HepG2 (cell line): ENCODE data around the gene FAM83G. TPM values are rescaled to one million over a fixed set of nuclear protein-coding genes. Genes with fewer than 3 reads are reported as not detected.
A peak's percentile ranks its signal among the peaks of the same experiment; 100 is the strongest.

ENCODE experiments used
- ERF ChIP-seq: IDR thresholded peaks from 2 replicates; pipeline ENCODE4 v1.6.1; 2018; ENCODE audit warnings: missing biosample characterization, missing genetic modification reagents
- ETV6 ChIP-seq: sonication (generic); formaldehyde crosslinking; conservative IDR thresholded peaks from 2 replicates; pipeline ENCODE4 v1.4.0; 2020; ENCODE audit warnings: missing genetic modification reagents
- MED13 ChIP-seq: sonication (generic); formaldehyde crosslinking; IDR thresholded peaks from 2 replicates; pipeline ENCODE4 v1.5.0; 2020; ENCODE audit warnings: missing genetic modification reagents
- MYC ChIP-seq: sonication (generic); formaldehyde crosslinking; IDR thresholded peaks from 2 replicates; pipeline ENCODE4 v1.9.0; 2021; ENCODE audit warnings: missing genetic modification reagents, borderline replicate concordance
- NRL ChIP-seq: sonication (generic); formaldehyde crosslinking; IDR thresholded peaks from 2 replicates; pipeline ENCODE4 v1.5.0; 2020; ENCODE audit warnings: missing genetic modification reagents, mild to moderate bottlenecking, moderate library complexity, borderline replicate concordance
- PHF8 ChIP-seq: sonication (generic); formaldehyde crosslinking; IDR thresholded peaks from 2 replicates; pipeline ENCODE4 v1.5.0; 2020; ENCODE audit warnings: missing genetic modification reagents
- RBFOX2 ChIP-seq: fragments of 200-400 bp; formaldehyde crosslinking; IDR thresholded peaks from 2 replicates; pipeline ENCODE4 v1.6.1; 2017; ENCODE audit warnings: low read depth, mild to moderate bottlenecking, low read length
- RBM39 ChIP-seq: fragments of 200-400 bp; formaldehyde crosslinking; IDR thresholded peaks from one replicate; pipeline ENCODE4 v1.6.1; 2018; ENCODE audit warnings: antibody characterized with exemption, mild to moderate bottlenecking, low read depth, low read length; ENCODE audit not compliant: poor library complexity, severe bottlenecking
- SMYD3 ChIP-seq: sonication (generic); formaldehyde crosslinking; IDR thresholded peaks from 2 replicates; pipeline ENCODE4 v1.8.1; 2023; ENCODE audit warnings: mild to moderate bottlenecking, missing genetic modification reagents
- SRSF9 ChIP-seq: fragments of 200-400 bp; formaldehyde crosslinking; IDR thresholded peaks from 2 replicates; pipeline ENCODE4 v1.6.1; 2018; ENCODE audit warnings: borderline replicate concordance, mild to moderate bottlenecking, low read depth, low read length; ENCODE audit not compliant: insufficient read depth, poor library complexity, severe bottlenecking
- ZEB1 ChIP-seq: IDR thresholded peaks from 2 replicates; pipeline ENCODE4 v1.6.1; 2012; ENCODE audit warnings: mild to moderate bottlenecking, low read depth, inconsistent platforms; ENCODE audit not compliant: insufficient replicate concordance
- ZNF12 ChIP-seq: sonication (generic); formaldehyde crosslinking; IDR thresholded peaks from 2 replicates; pipeline ENCODE4 v1.5.0; 2020; ENCODE audit warnings: missing genetic modification reagents
- ZNF558 ChIP-seq: sonication (generic); formaldehyde crosslinking; IDR thresholded peaks from 2 replicates; pipeline ENCODE4 v1.9.0; 2022; ENCODE audit warnings: mild to moderate bottlenecking, missing genetic modification reagents, borderline replicate concordance
- ZNF570 ChIP-seq: sonication (generic); formaldehyde crosslinking; IDR thresholded peaks from 2 replicates; pipeline ENCODE4 v1.4.0; 2020; ENCODE audit warnings: mild to moderate bottlenecking, missing genetic modification reagents, borderline replicate concordance
- ZNF772 ChIP-seq: sonication (generic); formaldehyde crosslinking; IDR thresholded peaks from 2 replicates; pipeline ENCODE4 v1.5.0; 2020; ENCODE audit warnings: mild to moderate bottlenecking, missing genetic modification reagents
- ZNF879 ChIP-seq: sonication (generic); formaldehyde crosslinking; IDR thresholded peaks from 2 replicates; pipeline ENCODE4 v1.8.1; 2023; ENCODE audit warnings: missing genetic modification reagents
- polyA plus RNA-seq, 8 experiments: library from polyadenylated mRNA; depleted of rRNA in 3 of 8; stranded (reverse) in 7 of 8; unstranded in 1 of 8; fragments of >200 nt; fragmentation: Illumina TruSeq in 4 of 8; extraction: Trizol in 4 of 8; gene quantifications; 2 replicates each; pipeline versions ENCODE4 v1.2.1 to v1.2.3, GENCODE V29; 2011 to 2016; ENCODE audit warnings: low read depth in 4 of 8, missing spikeins in 1 of 8, mixed read lengths in 1 of 8; ENCODE audit not compliant: insufficient read depth in 1 of 8
- total RNA-seq, 5 experiments: library from RNA; depleted of rRNA; stranded (reverse); fragments of >200 nt; fragmentation: Illumina TruSeq; extraction: Trizol; gene quantifications; 2 replicates each; pipeline ENCODE4 v1.2.3, GENCODE V29; 2016; ENCODE audit warnings: low read depth in 1 of 5
- TF ChIP-seq, protein P1 (sequence below): IDR thresholded peaks from 2 replicates; pipeline ENCODE4 v1.6.1; 2016; ENCODE audit warnings: missing genetic modification reagents, missing compliant biosample characterization
- TF ChIP-seq, protein P2 (sequence below): fragments of 450-650 bp; IDR thresholded peaks from 2 replicates; pipeline ENCODE4 v1.6.1; 2016
- TF ChIP-seq, protein P3 (sequence below): sonication (generic); formaldehyde crosslinking; IDR thresholded peaks from 2 replicates; pipeline ENCODE4 v1.4.0; 2020; ENCODE audit warnings: mild to moderate bottlenecking, low read depth, missing genetic modification reagents
- TF ChIP-seq, protein P4 (sequence below): sonication (generic); formaldehyde crosslinking; IDR thresholded peaks from 2 replicates; pipeline ENCODE4 v1.4.0; 2020; ENCODE audit warnings: missing genetic modification reagents
- TF ChIP-seq, protein P5 (sequence below): sonication (generic); formaldehyde crosslinking; IDR thresholded peaks from 2 replicates; pipeline ENCODE4 v1.4.0; 2020; ENCODE audit warnings: missing genetic modification reagents
- TF ChIP-seq, protein P6 (sequence below): sonication (generic); formaldehyde crosslinking; IDR thresholded peaks from 2 replicates; pipeline ENCODE4 v1.5.1; 2020; ENCODE audit warnings: missing genetic modification reagents, mild to moderate bottlenecking, borderline replicate concordance

Gene FAM83G
- total and polyA plus RNA-seq, 2 of the 13 experiments (the other 11 are each of a cell fraction or from before 2014, with no cell fraction given) = 13.7 to 18.6 TPM

DNA sequence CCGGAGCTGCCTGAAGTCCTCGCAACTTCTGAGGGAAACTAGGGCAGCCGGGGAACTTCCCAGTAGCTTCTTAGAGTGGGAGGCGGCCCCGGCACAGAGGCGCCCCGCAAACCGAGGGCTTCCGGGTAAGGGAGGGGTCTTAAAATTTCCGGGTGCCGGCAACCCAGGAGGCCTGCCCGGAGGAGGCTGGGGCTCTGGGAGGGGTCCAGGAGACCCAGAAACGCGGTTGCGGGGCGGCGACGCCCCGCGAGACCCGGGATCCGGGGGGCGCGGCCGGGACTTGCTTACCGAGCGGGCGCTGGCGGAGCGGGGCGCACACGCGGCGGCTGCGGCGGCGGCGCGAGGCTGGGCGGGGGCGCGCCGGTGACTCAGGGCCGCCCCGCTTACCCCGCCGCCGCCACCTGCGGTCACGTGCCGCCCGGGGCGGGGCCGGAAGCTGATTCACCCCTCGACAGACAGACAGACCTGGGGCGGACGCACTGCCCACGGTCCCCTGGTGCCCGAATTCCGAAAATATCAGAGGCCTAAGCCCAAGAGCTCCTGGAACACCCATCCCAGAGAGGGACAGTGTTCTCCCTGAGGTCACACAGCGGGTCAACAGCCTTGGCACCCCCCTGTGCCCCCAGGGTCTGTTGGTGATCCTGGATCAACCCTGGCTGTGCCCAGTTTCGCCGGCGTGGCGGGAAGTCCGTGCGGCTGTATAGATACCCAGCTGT lies at the start of gene FAM83G (continued):
- TF ChIP-seq RBM39 (peak; percentile 54), NRL (CRISPR knock-in tag) (0 out of 2 replicates have a peak, but pooled peaks have one; percentile 13), ZNF558 (CRISPR knock-in tag) (0 out of 2 replicates have a peak, but pooled peaks have one; percentile 61), ZNF772 (CRISPR knock-in tag) (no peak), MYC (CRISPR knock-in tag) (peak; percentile 42; the same call in 1 of the 2 replicates), SRSF9 (no peak), ZNF12 (CRISPR knock-in tag) (no peak), RBFOX2 (peak; percentile 80), ZNF570 (CRISPR knock-in tag) (no peak), SMYD3 (CRISPR knock-in tag) (no peak), MED13 (CRISPR knock-in tag) (0 out of 2 replicates have a peak, but pooled peaks have one; percentile 38), ERF (CRISPR knock-in tag) (no peak), ZEB1 (no peak), ZNF879 (no peak), ETV6 (no peak), PHF8 (peak; percentile 66)
- TF ChIP-seq, protein P1, sequence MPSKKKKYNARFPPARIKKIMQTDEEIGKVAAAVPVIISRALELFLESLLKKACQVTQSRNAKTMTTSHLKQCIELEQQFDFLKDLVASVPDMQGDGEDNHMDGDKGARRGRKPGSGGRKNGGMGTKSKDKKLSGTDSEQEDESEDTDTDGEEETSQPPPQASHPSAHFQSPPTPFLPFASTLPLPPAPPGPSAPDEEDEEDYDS = no peak
- TF ChIP-seq, protein P2, sequence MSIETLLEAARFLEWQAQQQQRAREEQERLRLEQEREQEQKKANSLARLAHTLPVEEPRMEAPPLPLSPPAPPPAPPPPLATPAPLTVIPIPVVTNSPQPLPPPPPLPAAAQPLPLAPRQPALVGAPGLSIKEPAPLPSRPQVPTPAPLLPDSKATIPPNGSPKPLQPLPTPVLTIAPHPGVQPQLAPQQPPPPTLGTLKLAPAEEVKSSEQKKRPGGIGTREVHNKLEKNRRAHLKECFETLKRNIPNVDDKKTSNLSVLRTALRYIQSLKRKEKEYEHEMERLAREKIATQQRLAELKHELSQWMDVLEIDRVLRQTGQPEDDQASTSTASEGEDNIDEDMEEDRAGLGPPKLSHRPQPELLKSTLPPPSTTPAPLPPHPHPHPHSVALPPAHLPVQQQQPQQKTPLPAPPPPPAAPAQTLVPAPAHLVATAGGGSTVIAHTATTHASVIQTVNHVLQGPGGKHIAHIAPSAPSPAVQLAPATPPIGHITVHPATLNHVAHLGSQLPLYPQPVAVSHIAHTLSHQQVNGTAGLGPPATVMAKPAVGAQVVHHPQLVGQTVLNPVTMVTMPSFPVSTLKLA = no peak
- TF ChIP-seq, protein P3, sequence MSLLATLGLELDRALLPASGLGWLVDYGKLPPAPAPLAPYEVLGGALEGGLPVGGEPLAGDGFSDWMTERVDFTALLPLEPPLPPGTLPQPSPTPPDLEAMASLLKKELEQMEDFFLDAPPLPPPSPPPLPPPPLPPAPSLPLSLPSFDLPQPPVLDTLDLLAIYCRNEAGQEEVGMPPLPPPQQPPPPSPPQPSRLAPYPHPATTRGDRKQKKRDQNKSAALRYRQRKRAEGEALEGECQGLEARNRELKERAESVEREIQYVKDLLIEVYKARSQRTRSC (CRISPR knock-in tag) = 0 out of 2 replicates have a peak, but pooled peaks have one; percentile 44
- TF ChIP-seq, protein P4, sequence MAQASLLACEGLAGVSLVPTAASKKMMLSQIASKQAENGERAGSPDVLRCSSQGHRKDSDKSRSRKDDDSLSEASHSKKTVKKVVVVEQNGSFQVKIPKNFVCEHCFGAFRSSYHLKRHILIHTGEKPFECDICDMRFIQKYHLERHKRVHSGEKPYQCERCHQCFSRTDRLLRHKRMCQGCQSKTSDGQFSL (CRISPR knock-in tag) = 0 out of 2 replicates have a peak, but pooled peaks have one; percentile 23
- TF ChIP-seq, protein P5, sequence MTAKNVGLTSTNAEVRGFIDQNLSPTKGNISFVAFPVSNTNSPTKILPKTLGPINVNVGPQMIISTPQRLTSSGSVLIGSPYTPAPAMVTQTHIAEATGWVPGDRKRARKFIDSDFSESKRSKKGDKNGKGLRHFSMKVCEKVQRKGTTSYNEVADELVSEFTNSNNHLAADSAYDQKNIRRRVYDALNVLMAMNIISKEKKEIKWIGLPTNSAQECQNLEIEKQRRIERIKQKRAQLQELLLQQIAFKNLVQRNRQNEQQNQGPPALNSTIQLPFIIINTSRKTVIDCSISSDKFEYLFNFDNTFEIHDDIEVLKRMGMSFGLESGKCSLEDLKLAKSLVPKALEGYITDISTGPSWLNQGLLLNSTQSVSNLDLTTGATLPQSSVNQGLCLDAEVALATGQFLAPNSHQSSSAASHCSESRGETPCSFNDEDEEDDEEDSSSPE (CRISPR knock-in tag) = peak; percentile 20
- TF ChIP-seq, protein P6, sequence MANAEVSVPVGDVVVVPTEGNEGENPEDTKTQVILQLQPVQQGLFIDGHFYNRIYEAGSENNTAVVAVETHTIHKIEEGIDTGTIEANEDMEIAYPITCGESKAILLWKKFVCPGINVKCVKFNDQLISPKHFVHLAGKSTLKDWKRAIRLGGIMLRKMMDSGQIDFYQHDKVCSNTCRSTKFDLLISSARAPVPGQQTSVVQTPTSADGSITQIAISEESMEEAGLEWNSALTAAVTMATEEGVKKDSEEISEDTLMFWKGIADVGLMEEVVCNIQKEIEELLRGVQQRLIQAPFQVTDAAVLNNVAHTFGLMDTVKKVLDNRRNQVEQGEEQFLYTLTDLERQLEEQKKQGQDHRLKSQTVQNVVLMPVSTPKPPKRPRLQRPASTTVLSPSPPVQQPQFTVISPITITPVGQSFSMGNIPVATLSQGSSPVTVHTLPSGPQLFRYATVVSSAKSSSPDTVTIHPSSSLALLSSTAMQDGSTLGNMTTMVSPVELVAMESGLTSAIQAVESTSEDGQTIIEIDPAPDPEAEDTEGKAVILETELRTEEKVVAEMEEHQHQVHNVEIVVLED (CRISPR knock-in tag) = peak; percentile 37; the same call in 1 of the 2 replicates
- TF ChIP-seq, all 625 proteins: peak for 132
